MCF 10A (cell line): ENCODE measurements around the gene RXRA. TPM values are rescaled to one million over a fixed set of nuclear protein-coding genes. Genes with fewer than 3 reads are reported as not detected.

Experiments used
- BruUV-seq: library from RNA; stranded (reverse); fragments of 400-500 nt; replicated peaks from 2 replicates; lab custom pipeline; 2021; lab: Mats Ljungman, UMichigan
- CTCF ChIA-PET: fragments of 300-600 bp; sonication (Branson Sonifier 250); formaldehyde crosslinking; extraction: SDS; loops from one replicate; lab custom pipeline; 2021; ENCODE audit warnings: antibody characterized with exemption, inconsistent platforms; lab: Yijun Ruan, JAX
- POLR2A ChIA-PET: fragments of 300-600, 350-650 bp; sonication (Branson Sonifier 250); formaldehyde crosslinking; extraction: SDS; loops from one replicate; lab custom pipeline; 2020; ENCODE audit warnings: antibody characterized with exemption, inconsistent platforms; lab: Yijun Ruan, JAX
- DNase-seq: peaks from one replicate; pipeline ENCODE4 v3.0.0-alpha.2; 2018; ENCODE audit not compliant: unreplicated experiment
- H3K27ac Mint-ChIP-seq: one replicate; pipeline ENCODE4 v1.8.0; 2022; ENCODE audit warnings: mild to moderate bottlenecking, low read depth, mixed read lengths; ENCODE audit not compliant: unreplicated experiment
- H3K27me3 Mint-ChIP-seq: one replicate; pipeline ENCODE4 v1.8.0; 2022; ENCODE audit warnings: mixed read lengths; ENCODE audit not compliant: insufficient read depth, unreplicated experiment
- H3K36me3 Mint-ChIP-seq: one replicate; pipeline ENCODE4 v1.8.0; 2022; ENCODE audit warnings: mild to moderate bottlenecking, moderate library complexity, mixed read lengths; ENCODE audit not compliant: insufficient read depth, unreplicated experiment
- H3K4me1 Mint-ChIP-seq: one replicate; pipeline ENCODE4 v1.8.0; 2022; ENCODE audit warnings: mixed read lengths; ENCODE audit not compliant: insufficient read depth, unreplicated experiment
- H3K4me3 Mint-ChIP-seq: one replicate; pipeline ENCODE4 v1.8.0; 2022; ENCODE audit warnings: mild to moderate bottlenecking, moderate library complexity, mixed read lengths; ENCODE audit not compliant: unreplicated experiment
- H3K9me3 Mint-ChIP-seq: one replicate; pipeline ENCODE4 v1.8.0; 2022; ENCODE audit warnings: mixed read lengths; ENCODE audit not compliant: unreplicated experiment
- intact Hi-C: fragments of 100-400 bp; cut with micrococcal nuclease; formaldehyde crosslinking; loops from 2 replicates; pipeline ENCODE4 v1.14.1; 2022
- total RNA-seq: library from RNA; stranded (reverse); gene quantifications from 2 replicates; pipeline ENCODE4 v1.2.3, GENCODE V29; 2022
- TF ChIP-seq, protein P1 (sequence below): fragments of 200-600 bp; IDR thresholded peaks from one replicate; pipeline ENCODE4 v1.8.0; 2022; ENCODE audit warnings: antibody characterized with exemption, mild to moderate bottlenecking; ENCODE audit not compliant: unreplicated experiment

The RXRA gene
- total RNA-seq, 1 experiment from 2014 or later, result 65.5 TPM

DNA sequence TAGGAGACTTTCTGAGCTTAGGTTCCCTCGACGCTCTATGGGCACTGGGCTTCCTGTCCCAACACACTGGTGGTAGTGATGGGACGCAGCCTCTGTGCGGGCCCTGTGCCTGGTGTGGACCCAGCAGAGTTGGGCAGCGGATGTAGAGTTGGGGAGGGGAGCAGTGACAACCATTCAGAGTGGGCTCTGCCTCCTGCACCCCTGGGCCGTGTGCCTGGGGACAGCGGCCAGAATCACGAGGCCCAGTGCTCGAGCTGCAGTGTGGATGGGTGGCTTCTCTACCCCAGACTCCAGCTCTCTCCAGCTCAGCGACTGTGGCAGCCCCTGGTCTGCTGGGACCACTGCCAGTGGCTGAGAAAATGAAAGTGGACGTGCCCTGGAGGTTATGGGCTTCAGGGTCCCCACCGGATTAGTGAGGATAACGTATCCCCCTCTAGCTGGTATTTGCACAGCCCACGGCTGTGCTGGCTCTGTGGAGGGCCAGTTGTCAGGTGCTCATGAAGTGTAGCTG lies 18.6 kb downstream of the RXRA start:
- H3K27me3 Mint-ChIP-seq, result no peaks in the 10 kb centered on the region
- no peak overlapping the region for H3K27ac Mint-ChIP-seq
- peaks cover 22% of the 10 kb centered on the region for H3K4me1 Mint-ChIP-seq
- intact Hi-C loops, result no loop called here
- ChIA-PET POLR2A (interaction anchor here (1.4 to 1.6 kb wide), 2 partner anchors 11 to 21 kb away, joined by 3 to 9 read pairs; no protein-coding TSS in a partner anchor), CTCF (interaction anchor here (0.6 to 0.7 kb wide), 2 partner anchors 202 to 550 kb away, joined by 3 read pairs; no protein-coding TSS in a partner anchor)
- H3K36me3 Mint-ChIP-seq, result peaks cover 5% of the 10 kb centered on the region
- H3K4me3 Mint-ChIP-seq, result no peak overlapping the region
- TF ChIP-seq, protein P1, sequence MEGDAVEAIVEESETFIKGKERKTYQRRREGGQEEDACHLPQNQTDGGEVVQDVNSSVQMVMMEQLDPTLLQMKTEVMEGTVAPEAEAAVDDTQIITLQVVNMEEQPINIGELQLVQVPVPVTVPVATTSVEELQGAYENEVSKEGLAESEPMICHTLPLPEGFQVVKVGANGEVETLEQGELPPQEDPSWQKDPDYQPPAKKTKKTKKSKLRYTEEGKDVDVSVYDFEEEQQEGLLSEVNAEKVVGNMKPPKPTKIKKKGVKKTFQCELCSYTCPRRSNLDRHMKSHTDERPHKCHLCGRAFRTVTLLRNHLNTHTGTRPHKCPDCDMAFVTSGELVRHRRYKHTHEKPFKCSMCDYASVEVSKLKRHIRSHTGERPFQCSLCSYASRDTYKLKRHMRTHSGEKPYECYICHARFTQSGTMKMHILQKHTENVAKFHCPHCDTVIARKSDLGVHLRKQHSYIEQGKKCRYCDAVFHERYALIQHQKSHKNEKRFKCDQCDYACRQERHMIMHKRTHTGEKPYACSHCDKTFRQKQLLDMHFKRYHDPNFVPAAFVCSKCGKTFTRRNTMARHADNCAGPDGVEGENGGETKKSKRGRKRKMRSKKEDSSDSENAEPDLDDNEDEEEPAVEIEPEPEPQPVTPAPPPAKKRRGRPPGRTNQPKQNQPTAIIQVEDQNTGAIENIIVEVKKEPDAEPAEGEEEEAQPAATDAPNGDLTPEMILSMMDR, result no peak
- no peaks in the 10 kb centered on the region for H3K9me3 Mint-ChIP-seq
- no TSS peak for BruUV-seq
- DNase-seq, result no peak

DNA sequence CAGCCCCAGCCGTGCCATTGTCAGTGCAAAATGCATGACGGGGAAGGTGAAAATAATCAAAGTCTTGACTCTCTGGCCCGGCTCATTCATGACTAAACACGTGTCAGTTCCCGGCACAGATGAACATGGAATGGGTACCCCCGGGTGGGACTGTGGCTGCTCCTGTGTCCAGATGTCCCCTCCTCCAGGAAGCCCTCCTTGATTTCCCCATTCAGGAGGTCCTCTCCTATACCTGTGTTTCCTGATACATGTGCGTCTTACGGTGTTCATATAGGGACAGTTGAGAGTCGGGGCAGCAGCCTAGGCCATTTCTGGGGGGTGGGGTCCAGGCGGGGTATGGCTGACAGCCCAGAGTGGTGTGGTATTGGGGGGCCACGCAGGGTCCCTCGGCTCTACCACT lies 19.5 kb downstream of the RXRA start:
- BruUV-seq, result no TSS peak
- DNase-seq, result no peak
- ChIA-PET CTCF (no interaction called here), POLR2A (interaction anchor here (0.6 to 1.6 kb wide), 3 partner anchors 10 to 878 kb away, joined by 3 to 9 read pairs (median 3); no protein-coding TSS in a partner anchor)
- intact Hi-C loops, result no loop called here
- no peak overlapping the region for H3K4me3 Mint-ChIP-seq
- H3K36me3 Mint-ChIP-seq, result peaks cover 2% of the 10 kb centered on the region
- no peaks in the 10 kb centered on the region for H3K27me3 Mint-ChIP-seq
- TF ChIP-seq, protein P1, result no peak
- no peaks in the 10 kb centered on the region for H3K9me3 Mint-ChIP-seq
- H3K4me1 Mint-ChIP-seq, result peaks cover 20% of the 10 kb centered on the region
- H3K27ac Mint-ChIP-seq, result no peak overlapping the region

DNA sequence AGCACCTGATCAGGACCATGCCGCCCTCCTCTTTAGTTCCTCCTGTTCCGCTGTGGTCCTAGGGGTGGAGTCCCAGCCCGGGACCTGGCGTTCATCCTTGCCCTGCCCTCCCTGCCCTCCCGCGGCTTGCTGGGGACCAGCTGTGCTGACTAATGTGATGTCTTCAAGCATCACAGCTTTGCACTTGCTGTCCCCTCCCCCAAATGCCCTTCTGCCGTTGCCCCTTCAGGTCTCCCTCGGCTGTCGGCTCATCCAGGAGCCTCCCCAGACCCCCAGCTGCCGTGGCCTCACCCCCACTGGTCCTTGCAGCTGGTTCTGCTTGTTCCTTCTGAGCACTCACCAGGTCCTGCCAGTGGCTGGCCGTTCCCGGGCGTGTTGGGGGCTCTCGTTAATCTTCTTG lies 19.9 kb downstream of the RXRA start:
- no TSS peak for BruUV-seq
- CTCF ChIA-PET, result no interaction called here
- POLR2A ChIA-PET, result interaction anchor here (0.6 to 1.6 kb wide), 2 partner anchors 10 to 878 kb away, joined by 3 to 9 read pairs; no protein-coding TSS in a partner anchor
- H3K36me3 Mint-ChIP-seq, result no peaks in the 10 kb centered on the region
- no peak overlapping the region for H3K27ac Mint-ChIP-seq
- no peak overlapping the region for H3K4me3 Mint-ChIP-seq
- TF ChIP-seq, protein P1, result no peak
- H3K4me1 Mint-ChIP-seq, result peaks cover 18% of the 10 kb centered on the region
- H3K9me3 Mint-ChIP-seq, result no peaks in the 10 kb centered on the region
- DNase-seq, result no peak
- H3K27me3 Mint-ChIP-seq, result no peaks in the 10 kb centered on the region
- intact Hi-C loops, result no loop called here

DNA sequence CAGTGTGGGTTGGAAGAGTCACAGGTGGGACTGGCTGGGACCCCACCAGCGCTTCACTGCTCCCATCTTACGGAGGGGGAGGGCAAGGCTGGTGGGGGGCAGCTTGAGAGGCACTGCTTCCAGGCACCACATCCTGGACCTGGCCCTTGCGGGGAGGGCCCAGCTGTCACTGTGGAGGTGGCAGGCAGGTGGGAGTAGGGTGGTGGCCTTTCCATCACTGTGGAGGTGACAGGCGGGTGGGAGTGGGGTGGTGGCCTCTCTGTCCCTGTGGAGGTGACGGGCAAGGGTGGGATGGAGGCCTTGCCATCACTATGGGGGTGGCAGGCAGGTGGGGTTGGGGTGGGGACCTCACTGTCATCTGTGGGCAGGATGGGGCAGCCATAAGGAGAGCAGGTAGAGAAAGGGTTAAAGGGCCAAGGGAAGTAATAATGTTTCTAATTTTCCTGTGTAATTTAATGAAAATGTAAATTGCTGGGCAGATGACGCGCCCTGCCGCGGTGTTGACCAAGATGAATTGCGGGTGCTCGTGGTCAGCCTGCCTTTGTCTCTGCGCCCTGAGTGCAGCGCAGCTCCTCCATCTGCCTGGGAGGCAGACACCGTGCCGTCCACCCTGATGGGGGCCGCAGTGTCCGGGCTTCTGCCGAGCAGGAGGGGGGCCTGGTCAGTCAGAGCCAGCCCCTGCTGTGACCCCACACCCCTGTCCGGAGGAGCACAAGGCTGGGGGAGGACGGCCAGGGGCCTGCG lies 20.8 kb downstream of the RXRA start:
- Mint-ChIP-seq H3K9me3 (no peaks in the 10 kb centered on the region), H3K4me1 (peaks cover 18% of the 10 kb centered on the region), H3K27me3 (no peaks in the 10 kb centered on the region), H3K27ac (no peak overlapping the region), H3K36me3 (no peaks in the 10 kb centered on the region), H3K4me3 (no peak overlapping the region)
- ChIA-PET CTCF (interaction anchor here (0.7 kb wide), 1 partner anchor 11 kb away, joined by 3 read pairs; no protein-coding TSS in a partner anchor), POLR2A (interaction anchor here (0.9 kb wide), 1 partner anchor 96 kb away, joined by 3 read pairs; no protein-coding TSS in a partner anchor)
- intact Hi-C loops, result no loop called here
- BruUV-seq, result no TSS peak
- TF ChIP-seq, protein P1, result no peak
- no peak for DNase-seq
